Measurements from ENCODE around the gene DIDO1.

DIDO1 gene

GRCh38 chr20:62965363-62965771 is 39.1 kb upstream of the DIDO1 start:
- H3F3A ChIP-seq (ENCODE audit: insufficient read depth) = no peaks in the 10 kb centered on the region
- H2AFZ ChIP-seq (ENCODE audit: low read depth, low read length, severe bottlenecking) = no peak overlapping the region
- no peaks in the 10 kb centered on the region for H4K20me1 ChIP-seq (ENCODE audit: low read depth, low read length)
- H3K27ac ChIP-seq (ENCODE audit: low read depth, low read length) = no peak overlapping the region
- no peak overlapping the region for H3K4me3 ChIP-seq (ENCODE audit: insufficient read depth, low read length, poor library complexity, severe bottlenecking)
- no peak overlapping the region for H3K4me2 ChIP-seq (ENCODE audit: low read depth, low read length, poor library complexity, severe bottlenecking)
- H3K27me3 ChIP-seq (ENCODE audit: low read length) = no peaks in the 10 kb centered on the region
- no peaks in the 10 kb centered on the region for H3K9me3 ChIP-seq (ENCODE audit: insufficient read depth, low read length)
- no peak for TF ChIP-seq EZH2phosphoT487 (conservative IDR thresholded peaks at IDR 0.05; ENCODE audit: low read length)
- TF ChIP-seq CTCF (IDR thresholded peaks at IDR 0.05; ENCODE audit: insufficient read depth, low read length, poor library complexity, severe bottlenecking) = no peak
- H3K9me2 ChIP-seq (replicated peaks; ENCODE audit: insufficient read depth, low read length) = no peaks in the 10 kb centered on the region
- H3K9ac ChIP-seq (ENCODE audit: low read length) = no peak overlapping the region
- no peaks in the 10 kb centered on the region for H3K79me2 ChIP-seq (ENCODE audit: insufficient read depth, low read length)
- no peaks in the 10 kb centered on the region for H3K36me3 ChIP-seq (ENCODE audit: low read length)

- Histone ChIP-seq H2AFZ (ENCODE audit: low read depth, low read length, severe bottlenecking) (no peak overlapping the region), H3K9me3 (ENCODE audit: insufficient read depth, low read length) (no peaks in the 10 kb centered on the region), H3F3A (ENCODE audit: insufficient read depth) (no peaks in the 10 kb centered on the region), H4K20me1 (ENCODE audit: low read depth, low read length) (no peaks in the 10 kb centered on the region), H3K79me2 (ENCODE audit: insufficient read depth, low read length) (no peaks in the 10 kb centered on the region), H3K36me3 (ENCODE audit: low read length) (no peaks in the 10 kb centered on the region), H3K27me3 (ENCODE audit: low read length) (no peaks in the 10 kb centered on the region), H3K4me2 (ENCODE audit: low read depth, low read length, poor library complexity, severe bottlenecking) (no peak overlapping the region), H3K9ac (ENCODE audit: low read length) (no peak overlapping the region), H3K4me3 (ENCODE audit: insufficient read depth, low read length, poor library complexity, severe bottlenecking) (no peak overlapping the region), H3K27ac (ENCODE audit: low read depth, low read length) (no peak overlapping the region), H3K9me2 (replicated peaks; ENCODE audit: insufficient read depth, low read length) (no peaks in the 10 kb centered on the region)
- no peak for TF ChIP-seq CTCF (IDR thresholded peaks at IDR 0.05; ENCODE audit: insufficient read depth, low read length, poor library complexity, severe bottlenecking)
- no peak for TF ChIP-seq EZH2phosphoT487 (conservative IDR thresholded peaks at IDR 0.05; ENCODE audit: low read length)
Observed at GRCh38 chr20:62964700-62965099, 38.4 kb upstream of the DIDO1 start.

GRCh38 chr20:62963614-62964397 is 37.5 kb upstream of the DIDO1 start:
- Histone ChIP-seq H3K9me2 (replicated peaks; ENCODE audit: insufficient read depth, low read length) (no peaks in the 10 kb centered on the region), H3K9ac (ENCODE audit: low read length) (no peak overlapping the region), H3K27ac (ENCODE audit: low read depth, low read length) (no peak overlapping the region), H2AFZ (ENCODE audit: low read depth, low read length, severe bottlenecking) (no peak overlapping the region), H3F3A (ENCODE audit: insufficient read depth) (no peaks in the 10 kb centered on the region), H3K4me3 (ENCODE audit: insufficient read depth, low read length, poor library complexity, severe bottlenecking) (no peak overlapping the region), H3K36me3 (ENCODE audit: low read length) (no peaks in the 10 kb centered on the region), H3K27me3 (ENCODE audit: low read length) (no peaks in the 10 kb centered on the region), H3K79me2 (ENCODE audit: insufficient read depth, low read length) (no peaks in the 10 kb centered on the region), H4K20me1 (ENCODE audit: low read depth, low read length) (no peaks in the 10 kb centered on the region), H3K4me2 (ENCODE audit: low read depth, low read length, poor library complexity, severe bottlenecking) (no peak overlapping the region), H3K9me3 (ENCODE audit: insufficient read depth, low read length) (no peaks in the 10 kb centered on the region)
- TF ChIP-seq EZH2phosphoT487 (conservative IDR thresholded peaks at IDR 0.05; ENCODE audit: low read length) (no peak), CTCF (IDR thresholded peaks at IDR 0.05; ENCODE audit: insufficient read depth, low read length, poor library complexity, severe bottlenecking) (no peak)

All from SU-DHL-6 (cell line).